NCI-H748 (cell line): ENCODE results near the gene TRIM27.
"Not testable (repeated sequence)": the region's sequence is repeated elsewhere in the genome, so short reads cannot be mapped to it uniquely, and the experiment has no call there.

ENCODE experiments used
- DNase-seq: peaks from one replicate; lab custom pipeline; 2025; ENCODE audit not compliant: unreplicated experiment; lab: John Stamatoyannopoulos, UW

Gene TRIM27

GRCh38 chr6:28866205-28867085 lies 57.3 kb downstream of the TRIM27 start:
- peak; percentile 95 for DNase-seq

DNA sequence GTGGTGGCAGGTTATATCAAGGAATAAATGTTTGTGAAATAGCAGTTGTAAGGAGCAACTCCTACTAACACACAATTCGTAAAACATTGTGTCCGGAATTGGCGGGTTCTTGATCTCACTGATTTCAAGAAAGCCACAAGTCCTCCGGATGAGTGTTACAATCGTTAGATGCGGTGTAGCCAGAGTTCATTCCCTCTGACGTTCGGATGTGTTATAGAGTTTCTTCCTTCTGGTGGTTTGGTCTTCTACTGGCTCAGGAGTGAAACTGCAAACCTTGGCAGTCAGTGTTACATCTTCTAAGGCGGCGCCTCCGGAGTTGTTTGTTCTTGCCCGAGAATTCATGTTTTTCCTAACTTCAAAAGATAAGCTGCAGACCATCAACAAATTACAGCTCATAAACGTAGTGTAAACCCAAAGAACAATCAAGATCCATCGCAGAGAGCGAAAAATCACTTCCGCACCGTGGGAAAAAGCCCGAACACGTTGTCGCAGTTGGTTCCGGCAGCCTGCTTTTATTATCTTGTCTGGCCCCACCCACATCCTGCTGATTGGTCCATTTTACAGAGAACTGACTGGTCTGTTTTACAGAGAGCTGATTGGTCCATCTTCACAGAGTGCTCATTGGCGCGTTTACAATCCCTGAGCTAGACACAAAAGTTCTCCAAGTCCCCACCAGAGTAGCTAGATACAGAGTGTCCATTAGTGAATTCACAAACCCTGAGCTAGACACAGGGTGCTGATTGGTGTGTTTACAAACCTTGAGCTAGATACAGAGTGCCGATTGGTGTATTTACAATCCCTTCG lies 58.2 kb downstream of the TRIM27 start:
- peak; percentile 95 for DNase-seq

DNA sequence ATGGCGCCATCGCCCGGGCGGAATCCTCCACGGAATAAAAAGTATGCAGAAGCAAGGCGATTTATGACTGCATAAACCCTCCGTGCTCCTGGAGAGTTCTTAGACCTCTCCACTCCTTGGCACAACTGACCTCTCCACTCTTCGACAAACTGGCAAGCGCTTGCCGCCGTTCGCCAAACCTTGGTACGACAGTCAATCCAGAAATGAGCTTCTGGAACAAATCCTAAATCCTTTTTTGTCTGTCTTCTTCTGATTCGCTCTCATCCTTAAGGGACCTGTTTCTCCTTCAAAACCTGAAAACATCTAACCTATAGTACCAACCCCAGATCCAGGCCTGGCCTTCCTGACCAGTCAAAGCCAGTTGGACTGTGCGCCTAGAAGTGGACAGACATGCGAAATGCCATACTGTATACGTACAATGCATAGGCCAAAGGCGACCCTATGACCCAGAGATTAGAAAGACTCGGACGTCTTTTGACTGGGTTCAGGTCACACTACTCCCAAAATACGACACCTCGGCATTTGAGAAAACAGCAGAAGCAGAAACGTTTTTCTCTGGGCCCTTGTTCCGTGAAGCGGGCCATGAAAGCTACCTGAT lies 59.4 kb downstream of the TRIM27 start:
- no peak for DNase-seq

DNA sequence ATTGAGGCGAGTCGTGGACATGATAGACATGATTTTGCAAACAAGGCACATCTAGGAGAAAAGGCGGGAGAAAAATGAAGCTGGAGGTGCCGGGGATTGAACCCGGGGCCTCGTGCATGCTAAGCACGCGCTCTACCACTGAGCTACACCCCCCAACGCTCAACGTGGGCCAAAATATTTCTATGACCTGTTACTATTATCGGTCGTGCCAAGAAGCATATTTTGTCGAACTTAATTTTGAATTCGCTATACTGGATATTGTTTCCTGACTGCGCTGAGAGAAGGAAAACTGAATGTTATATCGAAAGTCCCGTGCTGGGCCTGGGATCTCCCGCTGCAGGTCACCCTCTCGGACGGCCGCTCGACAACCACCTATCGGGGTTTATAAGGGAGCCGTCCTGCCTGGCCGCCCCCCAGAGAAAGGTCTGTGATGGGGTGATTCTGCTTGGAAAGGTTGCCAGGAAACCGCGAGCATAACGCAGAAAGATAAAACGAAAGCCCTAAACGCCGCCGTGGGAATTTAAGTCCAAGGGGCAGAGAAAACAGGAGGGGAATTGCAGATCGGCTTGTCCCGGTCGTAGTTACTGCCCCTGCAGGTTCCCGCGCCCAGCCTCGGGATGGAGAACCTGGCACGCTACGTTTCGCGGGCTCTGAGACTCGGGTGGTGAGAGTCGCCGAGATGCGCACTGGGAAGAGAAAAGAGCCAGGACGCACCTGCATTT lies 60.0 kb downstream of the TRIM27 start:
- peak; percentile 96 for DNase-seq

GRCh38 chr6:28862077-28862476 lies 61.7 kb downstream of the TRIM27 start:
- DNase-seq, result no peak

GRCh38 chr6:28861339-28861738 lies 62.4 kb downstream of the TRIM27 start:
- no peak for DNase-seq

GRCh38 chr6:28860581-28860980 lies 63.2 kb downstream of the TRIM27 start:
- no peak for DNase-seq

DNA sequence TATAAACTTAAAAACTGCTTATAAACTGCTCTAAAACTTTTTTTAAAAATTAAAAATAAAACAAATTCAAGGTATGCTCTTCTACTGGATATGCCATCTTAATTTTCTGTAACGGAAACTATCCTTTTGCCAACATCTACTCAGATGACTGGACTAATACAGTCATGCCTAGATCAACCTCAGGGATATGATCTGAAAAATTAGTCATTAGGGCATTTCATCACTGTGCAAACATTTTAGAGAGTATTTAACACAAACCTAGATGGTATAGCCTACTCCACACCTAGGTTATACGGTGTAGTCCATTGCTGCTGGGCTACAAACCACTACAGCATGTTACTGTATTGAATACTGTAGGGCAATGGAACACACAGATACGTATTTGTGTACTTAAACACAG lies 64.8 kb downstream of the TRIM27 start:
- DNase-seq, result no peak

DNA sequence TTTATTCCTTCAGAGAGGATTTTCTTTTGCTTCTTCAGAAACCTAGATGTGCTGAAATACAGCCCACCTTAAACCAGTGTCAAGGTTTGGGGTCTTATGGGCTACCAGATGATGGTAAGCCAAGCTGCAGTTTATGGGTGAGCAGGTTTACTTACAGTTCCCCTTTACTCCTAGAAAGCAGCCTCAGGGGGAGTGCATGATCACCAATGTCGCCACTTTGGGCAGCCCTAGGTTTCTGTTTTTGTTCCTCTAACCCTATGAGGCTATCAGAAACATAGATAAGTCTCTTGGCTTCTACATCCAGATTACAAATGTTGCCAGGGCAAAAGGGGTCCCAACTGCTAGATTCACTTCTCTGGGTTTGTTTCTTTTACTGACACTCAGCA lies 67.2 kb downstream of the TRIM27 start:
- no peak for DNase-seq

- DNase-seq, result not testable (repeated sequence)
Observed at GRCh38 chr6:28854405-28854804, 69.4 kb downstream of the TRIM27 start.
